ENCODE data around the gene NLK.
"Not testable (repeated sequence)": the region's sequence is repeated elsewhere in the genome, so short reads cannot be mapped to it uniquely, and the experiment has no call there.

The NLK gene

GRCh38 chr17:28086519-28086918 lies 44.0 kb downstream of the NLK start:
- 96 to 97% methylated on average over 2 to 3 of the region's 4 CpGs for WGBS, 2 experiments
- no peaks in the 10 kb centered on the region for H3K9me3 ChIP-seq (ENCODE audit: control insufficient read depth, low read length)
- H3K36me3 ChIP-seq (ENCODE audit: control insufficient read depth, insufficient read depth, low read length) = no peaks in the 10 kb centered on the region
- no peaks in the 10 kb centered on the region for H3K4me1 ChIP-seq (ENCODE audit: control insufficient read depth, insufficient read depth, low read length)
- H3K4me3 ChIP-seq (ENCODE audit: insufficient read depth, low read depth, low read length) = no peak overlapping the region
- H3K27me3 ChIP-seq (ENCODE audit: control insufficient read depth, insufficient read depth, low read length, poor library complexity, severe bottlenecking) = no peaks in the 10 kb centered on the region
- no peak overlapping the region for H3K27ac ChIP-seq (ENCODE audit: insufficient read depth, low read depth, low read length, poor library complexity, severe bottlenecking)

DNA sequence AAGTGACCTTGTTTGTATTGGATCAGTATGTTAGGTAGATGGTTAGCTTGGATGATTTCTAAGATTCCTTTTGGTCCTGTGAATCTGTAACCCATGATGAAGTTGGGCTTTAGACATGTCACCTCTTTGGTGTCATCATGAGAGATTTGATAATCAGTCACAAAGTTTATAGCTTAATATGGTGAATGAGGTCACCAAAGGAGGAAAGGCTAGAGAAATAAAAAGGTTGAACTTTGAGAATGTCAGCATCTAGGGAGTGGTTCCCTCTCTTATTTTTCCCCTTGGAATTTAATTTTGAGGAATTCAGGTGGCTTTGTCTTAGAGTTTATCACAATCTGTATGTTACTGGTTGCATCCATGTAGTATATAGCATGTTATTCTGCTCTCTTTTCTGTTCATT lies 45.3 kb downstream of the NLK start:
- Histone ChIP-seq H3K4me3 (ENCODE audit: insufficient read depth, low read depth, low read length) (no peak overlapping the region), H3K9me3 (ENCODE audit: control insufficient read depth, low read length) (no peaks in the 10 kb centered on the region), H3K36me3 (ENCODE audit: control insufficient read depth, insufficient read depth, low read length) (no peaks in the 10 kb centered on the region), H3K27ac (ENCODE audit: insufficient read depth, low read depth, low read length, poor library complexity, severe bottlenecking) (no peak overlapping the region), H3K4me1 (ENCODE audit: control insufficient read depth, insufficient read depth, low read length) (peaks cover 5% of the 10 kb centered on the region), H3K27me3 (ENCODE audit: control insufficient read depth, insufficient read depth, low read length, poor library complexity, severe bottlenecking) (no peaks in the 10 kb centered on the region)

GRCh38 chr17:28090551-28090950 lies 48.1 kb downstream of the NLK start:
- H3K36me3 ChIP-seq (ENCODE audit: control insufficient read depth, insufficient read depth, low read length) = no peaks in the 10 kb centered on the region
- no peak overlapping the region for H3K4me3 ChIP-seq (ENCODE audit: insufficient read depth, low read depth, low read length)
- peaks cover 5% of the 10 kb centered on the region for H3K4me1 ChIP-seq (ENCODE audit: control insufficient read depth, insufficient read depth, low read length)
- H3K9me3 ChIP-seq (ENCODE audit: control insufficient read depth, low read length) = no peaks in the 10 kb centered on the region
- no peaks in the 10 kb centered on the region for H3K27me3 ChIP-seq (ENCODE audit: control insufficient read depth, insufficient read depth, low read length, poor library complexity, severe bottlenecking)
- 85 to 90% methylated on average over 4 of the region's 4 CpGs for WGBS, 2 experiments
- H3K27ac ChIP-seq (ENCODE audit: insufficient read depth, low read depth, low read length, poor library complexity, severe bottlenecking) = no peak overlapping the region

DNA sequence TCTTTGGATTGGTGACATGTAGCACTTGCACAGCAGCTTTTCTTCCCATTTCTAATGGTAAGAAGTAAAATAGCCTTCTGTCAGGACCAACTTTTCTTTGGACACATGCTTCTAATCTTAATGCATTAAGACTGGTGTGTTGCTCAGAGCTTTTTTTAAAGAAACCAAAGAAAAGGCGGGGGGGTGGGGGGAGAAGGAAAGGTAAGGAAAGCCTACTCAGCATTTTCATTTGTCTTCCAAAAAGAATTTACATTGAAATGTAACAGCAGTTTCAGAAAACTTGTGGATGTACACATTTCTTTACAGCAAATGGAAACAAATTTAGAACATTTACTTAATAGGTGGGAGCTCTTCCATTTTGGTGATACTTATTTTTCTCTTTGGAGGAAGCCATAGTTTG lies 49.6 kb downstream of the NLK start:
- Histone ChIP-seq H3K27me3 (ENCODE audit: control insufficient read depth, insufficient read depth, low read length, poor library complexity, severe bottlenecking) (no peaks in the 10 kb centered on the region), H3K4me1 (ENCODE audit: control insufficient read depth, insufficient read depth, low read length) (peaks cover 5% of the 10 kb centered on the region), H3K9me3 (ENCODE audit: control insufficient read depth, low read length) (no peaks in the 10 kb centered on the region), H3K4me3 (ENCODE audit: insufficient read depth, low read depth, low read length) (no peak overlapping the region), H3K27ac (ENCODE audit: insufficient read depth, low read depth, low read length, poor library complexity, severe bottlenecking) (no peak overlapping the region), H3K36me3 (ENCODE audit: control insufficient read depth, insufficient read depth, low read length) (no peaks in the 10 kb centered on the region)
- WGBS, 2 experiments = no CpG with 5 or more reads among the region's 1 CpG

- no peak overlapping the region for H3K27ac ChIP-seq (ENCODE audit: insufficient read depth, low read depth, low read length, poor library complexity, severe bottlenecking)
- H3K4me1 ChIP-seq (ENCODE audit: control insufficient read depth, insufficient read depth, low read length) = peaks cover 5% of the 10 kb centered on the region
- H3K9me3 ChIP-seq (ENCODE audit: control insufficient read depth, low read length) = no peaks in the 10 kb centered on the region
- H3K36me3 ChIP-seq (ENCODE audit: control insufficient read depth, insufficient read depth, low read length) = no peaks in the 10 kb centered on the region
- no peaks in the 10 kb centered on the region for H3K27me3 ChIP-seq (ENCODE audit: control insufficient read depth, insufficient read depth, low read length, poor library complexity, severe bottlenecking)
- H3K4me3 ChIP-seq (ENCODE audit: insufficient read depth, low read depth, low read length) = no peak overlapping the region
- 81 to 83% methylated on average over 3 of the region's 4 CpGs for WGBS, 2 experiments
Observed at GRCh38 chr17:28093999-28094716, 51.7 kb downstream of the NLK start.

GRCh38 chr17:28096756-28097155 lies 54.3 kb downstream of the NLK start:
- 88 to 94% methylated on average over 1 of the region's 1 CpG for WGBS, 2 experiments
- Histone ChIP-seq H3K9me3 (ENCODE audit: control insufficient read depth, low read length) (no peaks in the 10 kb centered on the region), H3K27ac (ENCODE audit: insufficient read depth, low read depth, low read length, poor library complexity, severe bottlenecking) (no peak overlapping the region), H3K4me3 (ENCODE audit: insufficient read depth, low read depth, low read length) (no peak overlapping the region), H3K4me1 (ENCODE audit: control insufficient read depth, insufficient read depth, low read length) (peaks cover 4% of the 10 kb centered on the region), H3K36me3 (ENCODE audit: control insufficient read depth, insufficient read depth, low read length) (no peaks in the 10 kb centered on the region), H3K27me3 (ENCODE audit: control insufficient read depth, insufficient read depth, low read length, poor library complexity, severe bottlenecking) (no peaks in the 10 kb centered on the region)

DNA sequence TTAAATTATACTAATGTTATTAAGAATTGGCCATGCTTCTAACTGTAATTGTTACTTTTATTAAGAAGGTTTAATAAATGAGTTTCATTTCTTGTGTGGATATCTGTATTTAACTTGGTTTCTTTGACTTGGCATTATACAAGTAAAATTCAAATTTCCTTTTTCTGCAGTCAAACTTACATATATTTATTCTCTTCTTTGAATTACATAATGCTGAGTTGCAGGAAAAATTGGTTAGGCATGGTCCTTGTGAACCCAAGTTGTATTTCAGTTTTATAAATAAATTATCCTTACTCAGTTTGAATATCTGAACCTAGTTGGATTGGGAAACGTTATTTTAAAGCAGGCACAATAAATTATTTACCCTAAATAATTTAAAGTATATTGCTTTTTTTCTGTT lies 54.8 kb downstream of the NLK start:
- no CpG with 5 or more reads among the region's 1 CpG for WGBS, 2 experiments
- H3K27ac ChIP-seq (ENCODE audit: insufficient read depth, low read depth, low read length, poor library complexity, severe bottlenecking) = no peak overlapping the region
- no peaks in the 10 kb centered on the region for H3K27me3 ChIP-seq (ENCODE audit: control insufficient read depth, insufficient read depth, low read length, poor library complexity, severe bottlenecking)
- no peaks in the 10 kb centered on the region for H3K36me3 ChIP-seq (ENCODE audit: control insufficient read depth, insufficient read depth, low read length)
- no peak overlapping the region for H3K4me3 ChIP-seq (ENCODE audit: insufficient read depth, low read depth, low read length)
- no peaks in the 10 kb centered on the region for H3K9me3 ChIP-seq (ENCODE audit: control insufficient read depth, low read length)
- no peaks in the 10 kb centered on the region for H3K4me1 ChIP-seq (ENCODE audit: control insufficient read depth, insufficient read depth, low read length)

GRCh38 chr17:28097901-28098300 lies 55.4 kb downstream of the NLK start:
- 71 to 89% methylated on average over 1 to 2 of the region's 2 CpGs for WGBS, 2 experiments
- Histone ChIP-seq H3K4me3 (ENCODE audit: insufficient read depth, low read depth, low read length) (no peak overlapping the region), H3K27me3 (ENCODE audit: control insufficient read depth, insufficient read depth, low read length, poor library complexity, severe bottlenecking) (no peaks in the 10 kb centered on the region), H3K9me3 (ENCODE audit: control insufficient read depth, low read length) (no peaks in the 10 kb centered on the region), H3K27ac (ENCODE audit: insufficient read depth, low read depth, low read length, poor library complexity, severe bottlenecking) (no peak overlapping the region), H3K4me1 (ENCODE audit: control insufficient read depth, insufficient read depth, low read length) (no peaks in the 10 kb centered on the region), H3K36me3 (ENCODE audit: control insufficient read depth, insufficient read depth, low read length) (no peaks in the 10 kb centered on the region)

DNA sequence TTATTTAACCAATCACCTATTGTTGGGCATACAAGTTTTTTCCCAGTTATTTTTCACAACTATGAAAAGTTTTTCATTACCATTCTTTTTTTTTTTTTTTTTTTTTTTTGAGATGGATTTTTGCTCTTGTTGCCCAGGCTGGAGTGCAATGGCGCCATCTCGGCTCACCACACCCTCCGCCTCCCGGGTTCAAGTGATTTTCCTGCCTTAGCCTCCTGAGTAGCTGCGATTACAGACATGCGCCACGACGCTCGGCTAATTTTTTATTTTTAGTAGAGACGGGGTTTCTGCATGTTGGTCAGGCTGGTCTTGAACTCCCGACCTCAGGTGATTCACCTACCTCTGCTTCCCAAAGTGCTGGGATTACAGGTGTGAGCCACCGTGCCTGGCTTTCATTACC lies 56.1 kb downstream of the NLK start:
- H3K27me3 ChIP-seq (ENCODE audit: control insufficient read depth, insufficient read depth, low read length, poor library complexity, severe bottlenecking); H3K4me3 ChIP-seq (ENCODE audit: insufficient read depth, low read depth, low read length): not testable (repeated sequence)
- 97 to 98% methylated on average over 12 of the region's 12 CpGs for WGBS, 2 experiments

DNA sequence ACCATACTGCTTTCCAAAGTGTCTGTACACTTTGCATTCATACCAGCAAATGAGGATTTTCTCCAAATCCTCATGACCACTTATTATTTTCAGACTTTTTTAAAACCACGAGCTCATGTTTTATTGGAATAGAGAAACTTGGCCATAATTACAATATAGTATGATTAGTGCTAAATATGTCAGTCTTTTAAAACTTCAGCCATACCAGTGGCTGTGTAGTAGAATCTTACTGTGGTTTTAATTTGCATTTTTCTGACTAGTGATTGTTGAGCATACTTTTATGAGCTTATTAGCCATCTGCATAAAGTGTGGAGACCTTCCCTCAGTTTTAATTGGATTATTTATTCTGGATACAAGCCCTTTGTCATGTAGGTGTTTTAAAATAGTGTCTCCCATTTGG lies 57.8 kb downstream of the NLK start:
- Histone ChIP-seq H3K36me3 (ENCODE audit: control insufficient read depth, insufficient read depth, low read length) (no peaks in the 10 kb centered on the region), H3K4me3 (ENCODE audit: insufficient read depth, low read depth, low read length) (no peak overlapping the region), H3K27me3 (ENCODE audit: control insufficient read depth, insufficient read depth, low read length, poor library complexity, severe bottlenecking) (no peaks in the 10 kb centered on the region), H3K4me1 (ENCODE audit: control insufficient read depth, insufficient read depth, low read length) (no peaks in the 10 kb centered on the region), H3K27ac (ENCODE audit: insufficient read depth, low read depth, low read length, poor library complexity, severe bottlenecking) (no peak overlapping the region), H3K9me3 (ENCODE audit: control insufficient read depth, low read length) (no peaks in the 10 kb centered on the region)
- 100% methylated on average over 1 of the region's 1 CpG; no CpG with 5 or more reads in 1 of the 2 experiments for WGBS, 2 experiments

More for the DNA sequence above, 56.1 kb downstream of the NLK start:
- H3K36me3 ChIP-seq (ENCODE audit: control insufficient read depth, insufficient read depth, low read length); H3K4me1 ChIP-seq (ENCODE audit: control insufficient read depth, insufficient read depth, low read length); H3K9me3 ChIP-seq (ENCODE audit: control insufficient read depth, low read length); H3K27ac ChIP-seq (ENCODE audit: insufficient read depth, low read depth, low read length, poor library complexity, severe bottlenecking): not testable (repeated sequence)

GRCh38 chr17:28100936-28101335 lies 58.5 kb downstream of the NLK start:
- Histone ChIP-seq H3K27ac (ENCODE audit: insufficient read depth, low read depth, low read length, poor library complexity, severe bottlenecking) (no peak overlapping the region), H3K4me3 (ENCODE audit: insufficient read depth, low read depth, low read length) (no peak overlapping the region), H3K27me3 (ENCODE audit: control insufficient read depth, insufficient read depth, low read length, poor library complexity, severe bottlenecking) (no peaks in the 10 kb centered on the region), H3K36me3 (ENCODE audit: control insufficient read depth, insufficient read depth, low read length) (no peaks in the 10 kb centered on the region), H3K9me3 (ENCODE audit: control insufficient read depth, low read length) (no peaks in the 10 kb centered on the region), H3K4me1 (ENCODE audit: control insufficient read depth, insufficient read depth, low read length) (no peaks in the 10 kb centered on the region)
- WGBS, 2 experiments = 67 to 100% methylated on average over 1 of the region's 1 CpG

Measured in ectodermal cell (in vitro differentiated cells).